Astrocyte (in vitro differentiated cells and primary cell): Measurements from ENCODE around the gene KPNA3.

Experiments
- EZH2 ChIP-seq: IDR thresholded peaks from 2 replicates; pipeline ENCODE4 v1.6.1; 2012; ENCODE audit warnings: mild to moderate bottlenecking, low read length, inconsistent platforms; ENCODE audit not compliant: insufficient read depth
- TF ChIP-seq, protein P1 (sequence below): IDR thresholded peaks from 2 replicates; pipeline ENCODE4 v1.5.1; 2011; ENCODE audit warnings: low read depth, mild to moderate bottlenecking, inconsistent platforms, low read length, moderate library complexity; ENCODE audit not compliant: insufficient read depth

DNA sequence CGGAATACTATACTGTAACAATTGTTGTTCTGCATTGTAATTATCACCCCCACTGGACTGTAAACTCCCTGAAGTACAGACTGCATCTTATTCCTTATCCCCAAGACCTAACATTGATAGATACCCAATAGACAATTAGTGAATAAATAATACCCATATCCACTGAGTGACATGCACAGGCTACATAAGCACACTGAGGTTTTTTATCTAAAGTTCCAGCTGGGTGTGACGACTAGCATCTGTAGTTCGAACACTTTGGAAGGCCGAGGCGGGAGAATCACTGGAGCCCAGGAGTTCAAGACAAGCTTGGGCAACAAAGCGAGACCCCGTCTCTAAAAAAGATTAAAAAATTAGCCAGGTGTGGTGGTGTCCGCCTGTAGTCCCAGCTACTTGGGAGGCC is 2.5 kb downstream of the KPNA3 start:
- TF ChIP-seq, protein P1, sequence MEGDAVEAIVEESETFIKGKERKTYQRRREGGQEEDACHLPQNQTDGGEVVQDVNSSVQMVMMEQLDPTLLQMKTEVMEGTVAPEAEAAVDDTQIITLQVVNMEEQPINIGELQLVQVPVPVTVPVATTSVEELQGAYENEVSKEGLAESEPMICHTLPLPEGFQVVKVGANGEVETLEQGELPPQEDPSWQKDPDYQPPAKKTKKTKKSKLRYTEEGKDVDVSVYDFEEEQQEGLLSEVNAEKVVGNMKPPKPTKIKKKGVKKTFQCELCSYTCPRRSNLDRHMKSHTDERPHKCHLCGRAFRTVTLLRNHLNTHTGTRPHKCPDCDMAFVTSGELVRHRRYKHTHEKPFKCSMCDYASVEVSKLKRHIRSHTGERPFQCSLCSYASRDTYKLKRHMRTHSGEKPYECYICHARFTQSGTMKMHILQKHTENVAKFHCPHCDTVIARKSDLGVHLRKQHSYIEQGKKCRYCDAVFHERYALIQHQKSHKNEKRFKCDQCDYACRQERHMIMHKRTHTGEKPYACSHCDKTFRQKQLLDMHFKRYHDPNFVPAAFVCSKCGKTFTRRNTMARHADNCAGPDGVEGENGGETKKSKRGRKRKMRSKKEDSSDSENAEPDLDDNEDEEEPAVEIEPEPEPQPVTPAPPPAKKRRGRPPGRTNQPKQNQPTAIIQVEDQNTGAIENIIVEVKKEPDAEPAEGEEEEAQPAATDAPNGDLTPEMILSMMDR = no peak
- no peak for TF ChIP-seq EZH2
